Embryonic facial prominence (tissue), 1 donor: ENCODE measurements around the gene NADK.

Experiments used
- DNase-seq: peaks from one replicate; pipeline ENCODE4 v3.0.0-alpha.2; 2016; ENCODE audit errors: extremely low spot score

The NADK gene, protein sequence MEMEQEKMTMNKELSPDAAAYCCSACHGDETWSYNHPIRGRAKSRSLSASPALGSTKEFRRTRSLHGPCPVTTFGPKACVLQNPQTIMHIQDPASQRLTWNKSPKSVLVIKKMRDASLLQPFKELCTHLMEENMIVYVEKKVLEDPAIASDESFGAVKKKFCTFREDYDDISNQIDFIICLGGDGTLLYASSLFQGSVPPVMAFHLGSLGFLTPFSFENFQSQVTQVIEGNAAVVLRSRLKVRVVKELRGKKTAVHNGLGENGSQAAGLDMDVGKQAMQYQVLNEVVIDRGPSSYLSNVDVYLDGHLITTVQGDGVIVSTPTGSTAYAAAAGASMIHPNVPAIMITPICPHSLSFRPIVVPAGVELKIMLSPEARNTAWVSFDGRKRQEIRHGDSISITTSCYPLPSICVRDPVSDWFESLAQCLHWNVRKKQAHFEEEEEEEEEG

DNA sequence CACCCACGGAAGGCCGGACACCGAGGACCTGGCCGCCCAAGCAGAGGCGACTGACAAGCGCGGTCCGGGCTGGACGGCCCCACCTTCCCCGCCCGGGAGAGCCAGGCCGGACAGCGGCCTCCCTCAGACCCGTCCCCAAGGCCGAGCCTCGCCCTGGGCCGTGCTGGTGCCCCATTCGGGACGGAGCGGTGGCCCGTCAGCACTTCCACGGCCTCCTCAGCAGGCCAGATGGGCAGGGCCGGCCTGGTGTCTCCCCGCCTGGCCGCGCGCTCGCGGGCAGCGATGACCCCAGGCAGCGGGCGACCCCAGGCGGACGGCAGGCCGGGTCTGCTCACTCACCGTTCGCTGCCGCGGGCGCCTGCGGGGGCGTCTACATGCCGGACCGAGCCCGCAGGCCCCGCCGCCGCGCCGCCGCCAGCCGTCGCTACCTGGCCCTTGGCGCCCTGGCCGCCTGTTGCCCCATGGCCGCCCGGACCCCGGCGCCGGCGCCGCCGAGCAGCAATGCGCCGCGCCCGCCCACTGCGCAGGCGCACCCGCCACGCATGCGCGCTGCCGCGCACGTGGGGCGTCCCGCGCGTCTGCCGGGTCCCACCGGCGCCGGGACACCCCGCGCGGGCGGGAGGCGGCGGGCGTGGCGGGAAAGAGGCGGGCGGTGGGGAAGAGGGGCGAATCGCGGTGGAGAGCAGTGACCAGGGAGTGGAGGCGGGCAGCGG, at the start of gene NADK:
NADK (minus strand) TSS at position 521 of the 713 bp plus-strand sequence. CDS start 13,064 bp downstream, outside the sequence.
- no peak for DNase-seq

DNA sequence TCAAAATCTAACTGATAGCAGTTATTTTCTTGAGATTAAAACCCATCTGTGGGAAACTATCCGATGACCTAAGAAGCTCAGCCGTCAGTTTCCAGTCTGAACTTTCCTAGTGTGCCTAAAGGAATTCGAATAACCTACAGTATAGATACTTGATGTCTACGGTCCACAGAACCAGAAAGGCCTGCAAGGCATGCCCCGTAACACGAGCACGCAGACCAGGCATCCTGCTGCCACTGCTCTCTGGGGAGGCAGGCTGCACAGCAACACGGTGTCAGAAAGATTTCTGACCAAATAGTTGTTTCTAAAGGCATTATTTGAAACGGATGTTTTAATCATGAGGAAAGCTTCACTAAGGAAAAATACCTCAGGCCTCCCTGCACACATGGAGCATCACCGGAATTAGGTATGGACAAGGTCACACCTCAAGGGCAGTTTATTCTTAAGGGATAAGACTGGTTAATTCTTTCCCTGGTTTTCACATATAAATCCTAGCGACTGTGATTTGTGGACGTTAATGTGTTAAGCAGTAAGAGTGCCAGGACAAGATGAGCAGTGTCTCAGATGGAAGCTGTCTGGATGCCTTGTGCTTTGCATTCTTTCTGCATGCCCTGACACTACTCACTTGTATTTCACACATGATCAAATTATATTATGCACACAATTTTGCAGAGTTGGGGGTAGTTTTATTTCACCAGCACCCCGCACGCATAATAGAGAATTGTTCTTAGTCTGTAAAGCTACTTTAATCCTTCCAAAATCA, 49.0 kb upstream of the NADK start:
- no peak for DNase-seq

DNA sequence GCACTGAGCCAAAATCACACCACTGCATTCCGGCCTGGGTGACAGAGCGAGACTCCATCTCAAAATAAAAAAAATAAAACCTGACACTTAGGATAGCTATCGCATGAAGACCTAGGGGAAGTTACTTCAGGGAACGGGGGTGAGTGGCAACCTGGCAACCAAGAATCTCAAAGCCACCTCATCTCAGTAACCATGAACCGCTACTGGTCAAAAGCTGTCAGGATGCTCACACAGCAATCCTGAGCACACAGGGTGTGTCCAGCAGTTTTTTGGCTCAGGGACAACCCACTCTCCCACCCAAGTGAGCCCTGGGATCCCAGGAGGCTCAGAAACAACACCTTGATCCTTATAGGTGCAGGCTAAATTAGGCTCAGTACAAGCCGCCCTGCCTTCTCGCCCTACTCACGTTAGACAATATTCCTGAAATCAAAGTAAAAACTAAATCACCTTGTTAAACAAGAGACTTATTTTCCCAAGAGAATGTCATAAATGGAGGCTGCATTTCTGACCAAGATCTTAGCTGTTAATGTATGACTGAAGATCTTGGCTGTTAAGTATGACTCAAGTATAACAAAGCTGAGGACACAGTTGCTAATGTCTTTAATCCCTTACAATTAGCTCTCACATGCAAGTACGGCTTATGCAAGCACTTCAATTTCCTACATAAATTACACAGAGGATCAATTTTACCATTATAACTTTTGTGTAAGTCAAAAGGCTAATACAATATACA, 48.3 kb upstream of the NADK start:
- no peak for DNase-seq

DNA sequence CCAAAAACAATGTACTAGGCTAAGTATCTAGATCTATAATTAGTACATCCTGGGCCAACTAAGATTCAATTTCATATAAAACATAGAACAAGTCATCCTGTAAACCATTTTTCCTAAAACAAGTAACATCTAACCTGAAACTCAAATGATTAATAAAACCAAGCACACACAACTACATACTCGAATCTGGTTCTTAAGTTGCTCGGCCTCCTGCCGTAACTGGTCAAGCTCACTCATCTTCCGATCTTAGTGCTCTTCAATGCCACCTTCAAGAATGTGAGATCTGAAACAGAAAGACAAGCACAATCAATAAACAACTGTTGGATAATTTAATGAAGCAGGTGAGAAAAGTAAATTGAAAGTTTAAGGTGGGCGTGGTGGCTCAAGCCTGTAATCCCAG, 46.9 kb upstream of the NADK start:
- no peak for DNase-seq

DNA sequence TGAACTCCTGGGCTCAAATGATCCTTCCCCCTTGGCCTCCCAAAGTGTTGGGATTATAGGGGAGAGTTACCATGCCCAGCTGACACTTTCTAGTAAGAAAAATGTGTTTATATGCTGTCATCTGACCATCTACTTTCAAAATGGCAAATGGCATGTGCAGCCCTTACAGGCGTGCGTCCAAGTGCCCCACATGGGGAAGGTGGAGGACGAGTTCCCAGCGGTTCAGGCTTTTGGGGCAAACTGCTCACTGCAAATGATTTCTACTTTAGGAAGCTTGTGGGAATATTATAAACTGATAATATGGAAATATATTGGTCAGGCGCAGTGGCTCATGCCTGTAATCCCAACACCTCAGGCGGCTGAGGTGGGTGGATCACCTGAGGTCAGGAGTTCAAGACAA, 41.5 kb upstream of the NADK start:
- no peak for DNase-seq

DNA sequence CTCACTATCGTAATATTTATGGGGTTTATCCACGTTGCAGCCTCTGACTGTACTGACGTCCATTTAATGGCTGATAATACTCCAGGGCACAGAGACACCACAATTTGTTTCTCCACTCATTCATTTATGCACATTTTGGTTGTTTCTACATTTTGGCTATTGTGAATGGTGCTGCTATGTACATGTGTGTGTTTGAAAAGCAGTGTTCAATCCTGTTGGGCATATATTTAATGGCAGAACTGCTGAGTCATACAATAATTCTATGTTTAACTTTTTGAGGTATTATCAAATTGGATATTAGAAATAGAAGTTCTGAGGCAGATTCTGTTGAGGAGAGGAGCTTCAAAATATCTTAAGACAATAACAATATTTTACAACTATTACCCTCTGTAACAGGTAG, 39.0 kb upstream of the NADK start:
- DNase-seq, result no peak

DNA sequence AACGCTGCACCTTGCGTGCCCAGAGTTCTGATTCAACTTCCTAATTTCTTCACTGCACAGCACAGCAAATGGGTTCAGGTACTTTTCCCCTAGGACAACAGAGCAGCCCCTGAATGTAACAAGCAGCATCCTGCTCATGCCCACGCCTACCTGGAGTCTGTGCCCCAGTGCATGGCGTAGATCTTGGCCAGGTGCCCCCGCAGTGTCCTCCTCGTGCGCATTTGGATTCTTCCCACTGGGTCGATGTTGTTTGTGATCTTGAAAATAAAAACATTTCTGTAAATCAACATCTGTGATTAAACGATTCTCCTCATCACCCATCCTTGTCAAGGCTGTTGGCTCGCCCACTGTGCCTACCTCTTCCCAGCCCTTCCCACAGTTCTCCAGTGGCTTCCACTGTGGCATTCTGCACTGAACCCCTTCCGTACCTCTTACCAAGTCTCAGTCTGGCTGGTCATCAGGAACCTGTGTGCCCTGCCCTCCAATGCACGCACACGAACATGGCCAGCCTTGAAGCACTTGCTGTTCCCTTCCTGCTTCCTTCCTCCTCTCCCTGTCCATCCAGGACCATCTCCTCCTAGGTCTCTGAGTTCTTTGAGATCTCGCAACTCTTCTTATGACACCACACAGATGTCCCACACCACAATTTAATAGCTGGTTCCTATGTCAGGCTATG, 37.5 kb upstream of the NADK start:
- DNase-seq, result no peak

DNA sequence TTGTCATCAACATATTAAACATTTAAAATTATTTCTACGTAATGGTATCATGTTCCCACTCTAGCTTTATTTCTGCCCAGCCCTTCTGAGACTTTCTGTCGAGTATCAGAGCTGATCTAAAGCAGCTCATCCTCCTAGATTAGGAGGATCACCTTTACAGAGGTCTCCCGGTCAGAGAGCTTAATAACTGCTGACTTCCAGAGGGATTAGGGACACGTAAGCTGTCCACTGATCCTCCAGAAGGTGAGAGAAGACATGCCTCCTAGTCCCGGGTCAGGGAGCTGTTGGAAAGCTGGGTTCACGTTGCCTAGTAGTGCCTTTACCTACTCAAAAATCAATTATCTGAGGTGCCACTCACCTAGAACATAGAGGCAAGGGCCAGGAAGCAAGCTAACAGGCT, 31.2 kb upstream of the NADK start:
- no peak for DNase-seq

DNA sequence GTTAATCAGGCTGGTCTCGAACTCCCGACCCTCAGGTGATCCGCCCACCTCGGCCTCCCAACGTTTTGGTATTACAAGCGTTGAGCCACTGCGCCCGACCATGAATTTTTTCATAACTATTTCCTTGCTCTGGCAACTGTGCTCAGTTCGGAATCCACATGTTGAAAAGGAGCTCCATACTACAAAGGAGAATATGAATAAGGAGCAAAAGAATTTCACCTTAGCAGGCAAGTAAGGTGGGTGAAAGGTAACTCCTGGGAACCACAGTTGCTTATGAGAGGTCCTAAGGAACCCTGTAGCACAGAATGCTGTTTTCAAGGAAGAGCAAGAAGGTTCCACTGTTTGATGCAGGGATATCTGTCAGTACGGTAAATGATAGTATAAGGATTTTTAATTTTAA, 29.9 kb upstream of the NADK start:
- no peak for DNase-seq

DNA sequence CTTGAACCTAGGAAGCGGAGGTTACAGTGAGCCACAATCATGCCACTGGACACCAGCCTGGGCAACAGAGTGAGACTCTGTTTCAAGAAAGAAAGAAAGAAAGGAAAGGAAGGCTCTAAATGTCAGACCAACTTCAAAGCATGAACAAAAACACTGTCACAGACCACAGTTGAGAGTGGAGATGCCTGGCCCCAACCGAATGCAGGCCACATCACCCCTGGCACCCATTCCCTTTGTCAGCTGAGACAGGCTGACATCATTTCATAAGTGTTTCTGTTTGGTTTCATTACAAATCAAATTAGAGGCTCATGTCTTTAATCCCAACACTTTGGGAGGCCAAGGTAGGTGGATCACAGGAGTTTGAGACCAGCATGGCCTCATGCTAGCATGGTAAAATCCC, 28.6 kb upstream of the NADK start:
- no peak for DNase-seq

- no peak for DNase-seq
Observed at GRCh38 chr1:1804301-1804700, 26.0 kb upstream of the NADK start.

DNA sequence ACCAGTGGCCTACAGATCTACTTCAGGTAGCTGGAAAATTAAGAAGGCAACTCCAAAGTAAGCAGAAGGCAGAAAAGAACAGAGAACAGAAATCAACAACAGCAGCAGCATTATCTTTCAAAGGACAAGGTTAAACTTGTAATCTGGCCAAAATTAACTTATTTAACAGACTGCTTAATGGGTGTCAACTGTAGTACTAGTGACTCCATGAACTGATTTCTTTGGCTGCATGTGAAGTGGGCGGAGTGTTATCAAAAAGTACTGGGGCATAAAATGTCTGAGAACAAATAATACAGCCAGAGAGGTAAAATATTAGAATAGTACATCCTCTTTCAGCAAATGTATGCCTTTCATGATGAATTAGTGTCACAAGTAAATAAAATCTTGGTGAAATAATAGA, 24.6 kb upstream of the NADK start:
- DNase-seq, result no peak

DNA sequence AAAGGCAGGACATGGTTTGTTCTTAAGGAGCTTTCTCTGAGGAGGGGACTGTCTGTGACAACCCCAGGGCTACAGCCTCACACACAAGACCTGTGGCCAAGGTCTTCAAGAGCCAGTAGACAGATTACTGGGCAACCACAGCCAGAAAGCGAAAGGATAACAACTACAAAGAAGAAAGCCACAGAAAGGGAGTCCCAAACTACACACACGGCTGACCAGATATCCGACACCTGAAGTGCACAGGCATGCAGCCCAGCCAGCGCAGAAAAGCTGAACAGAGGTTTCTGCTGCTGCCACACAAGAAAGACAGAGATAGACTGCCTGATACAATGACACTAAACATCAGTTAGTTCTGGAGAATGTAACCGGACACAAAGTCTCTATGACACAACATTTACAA, 21.4 kb upstream of the NADK start:
- no peak for DNase-seq

DNA sequence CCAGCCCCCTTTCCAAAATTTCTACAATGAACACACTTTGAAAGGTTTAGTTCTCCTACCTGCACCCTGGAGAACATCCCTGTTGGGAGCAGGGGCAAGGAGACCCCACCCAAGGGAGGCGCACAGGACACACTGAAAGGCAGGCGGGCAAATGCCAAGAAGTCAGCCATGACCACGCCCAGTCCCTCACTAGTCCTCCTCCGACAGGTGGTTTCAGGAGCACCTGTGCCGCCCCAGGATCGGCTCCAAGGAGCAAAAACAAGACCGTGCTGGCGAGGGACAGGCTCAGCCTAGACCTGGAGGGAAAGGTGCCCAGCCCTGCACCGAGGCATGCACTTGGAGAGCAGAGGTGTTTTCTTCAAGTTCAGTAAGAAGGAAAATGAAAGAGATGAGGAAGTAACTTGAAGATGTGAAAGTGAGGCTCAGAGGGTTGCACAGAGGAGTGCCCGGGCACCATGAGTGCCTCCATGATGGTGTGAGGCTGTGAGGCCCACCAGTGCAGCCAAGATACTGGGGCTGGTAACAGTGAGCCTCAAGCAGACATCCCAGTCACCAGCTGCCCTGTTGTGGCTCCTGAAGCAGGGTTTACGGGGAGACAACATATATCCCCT, 19.6 kb upstream of the NADK start:
- DNase-seq, result no peak

DNA sequence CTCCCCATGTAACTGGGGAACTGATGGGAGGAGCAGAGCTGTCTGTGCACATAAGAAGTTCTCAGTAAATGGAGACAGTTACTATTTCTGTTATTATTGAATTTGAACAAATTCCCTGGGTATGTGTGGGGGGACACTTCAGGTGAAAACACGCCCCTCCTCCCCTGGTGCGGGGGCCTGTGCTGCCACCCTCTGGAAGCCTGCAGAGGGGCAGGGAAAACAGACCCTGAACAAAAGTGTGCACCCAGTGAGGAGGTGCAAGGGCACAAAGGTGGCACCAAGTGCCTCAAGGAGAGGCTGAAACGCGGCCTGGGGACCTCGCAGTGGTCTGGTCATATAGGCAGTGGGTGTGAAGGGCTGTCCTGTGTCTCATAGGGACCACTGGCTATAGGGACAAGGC, 18.2 kb upstream of the NADK start:
- DNase-seq, result no peak

DNA sequence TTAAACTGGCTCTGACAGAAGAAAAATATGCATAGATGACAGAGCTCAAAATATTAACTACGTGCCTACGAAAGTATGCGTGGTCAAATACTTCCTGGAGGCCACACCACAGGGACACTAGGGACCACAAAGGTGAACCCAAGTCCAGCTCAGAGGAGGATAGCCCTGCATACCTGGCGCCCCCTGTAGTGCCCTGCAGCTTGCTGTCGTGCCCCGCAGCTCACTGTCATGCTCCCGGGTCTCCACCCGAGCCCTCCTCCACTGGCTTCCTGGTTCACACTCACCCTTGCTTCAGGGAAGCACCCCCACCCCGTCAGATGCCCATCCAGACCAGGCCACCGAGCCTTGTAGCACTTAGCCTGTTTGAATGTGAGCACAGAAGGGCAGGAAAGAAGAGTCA, 16.7 kb upstream of the NADK start:
- DNase-seq, result no peak

- no peak for DNase-seq
Observed at GRCh38 chr1:1793481-1794244, 15.4 kb upstream of the NADK start.

GRCh38 chr1:1788646-1789431, 10.6 kb upstream of the NADK start:
- DNase-seq, result no peak

GRCh38 chr1:1788136-1788535, 9.9 kb upstream of the NADK start:
- DNase-seq, result no peak
